GM08714 (cell line): ENCODE results near the gene HDAC4.
A peak's percentile ranks its signal among the peaks of the same experiment; 100 is the strongest.

Experiments used
- H3K4me3 ChIP-seq: fragments of 200-500 bp; sonication (Bioruptor generic); 2 replicates; pipeline ENCODE4 v1.5.1; 2014; ENCODE audit warnings: mild to moderate bottlenecking, low read length, inconsistent platforms
- ZNF274 ChIP-seq: IDR thresholded peaks from 2 replicates; pipeline ENCODE4 v1.6.1; 2012; ENCODE audit warnings: mild to moderate bottlenecking, low read depth, low read length

Gene HDAC4

DNA sequence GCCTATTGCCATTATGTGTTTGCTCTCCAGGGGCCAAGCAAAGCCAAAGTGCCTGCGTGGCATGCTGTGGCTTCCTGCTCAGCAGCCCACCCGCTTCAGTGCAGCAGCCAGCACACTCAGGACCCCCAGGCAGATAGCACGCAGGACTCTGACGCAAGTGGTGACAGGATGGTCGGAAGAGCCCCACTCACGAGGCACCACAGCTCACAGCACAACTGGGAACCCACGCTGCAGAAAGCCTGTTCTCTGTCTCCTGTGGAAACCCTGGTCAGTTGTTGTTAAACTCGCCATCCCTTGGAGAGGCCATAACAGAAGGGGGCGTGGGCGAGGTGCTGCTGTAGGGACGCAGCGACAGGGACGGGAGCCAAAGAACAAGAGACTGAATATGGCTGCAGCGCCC, 76.4 kb downstream of the HDAC4 start:
- no peak overlapping the region for H3K4me3 ChIP-seq
- TF ChIP-seq ZNF274, result no peak

DNA sequence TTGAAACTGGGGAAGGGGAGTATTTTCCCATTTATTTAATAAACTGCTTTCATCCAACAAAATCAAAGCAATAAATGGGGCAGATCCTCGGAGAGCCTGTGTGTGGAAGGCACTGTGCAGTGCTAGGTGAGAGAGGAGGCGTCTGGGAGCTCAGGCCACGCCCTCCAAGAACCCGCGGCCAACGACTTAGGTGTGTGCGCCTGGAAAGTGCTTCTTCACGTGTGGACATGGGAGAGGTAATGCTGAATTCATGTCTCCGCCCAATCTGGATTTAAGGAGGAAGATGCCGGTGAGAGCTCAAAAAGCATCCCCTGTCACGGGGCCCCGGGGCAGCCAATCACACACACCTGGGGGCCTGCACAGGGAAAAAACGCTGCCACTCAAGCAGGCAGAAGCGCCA, 77.4 kb downstream of the HDAC4 start:
- TF ChIP-seq ZNF274, result no peak
- no peak overlapping the region for H3K4me3 ChIP-seq

DNA sequence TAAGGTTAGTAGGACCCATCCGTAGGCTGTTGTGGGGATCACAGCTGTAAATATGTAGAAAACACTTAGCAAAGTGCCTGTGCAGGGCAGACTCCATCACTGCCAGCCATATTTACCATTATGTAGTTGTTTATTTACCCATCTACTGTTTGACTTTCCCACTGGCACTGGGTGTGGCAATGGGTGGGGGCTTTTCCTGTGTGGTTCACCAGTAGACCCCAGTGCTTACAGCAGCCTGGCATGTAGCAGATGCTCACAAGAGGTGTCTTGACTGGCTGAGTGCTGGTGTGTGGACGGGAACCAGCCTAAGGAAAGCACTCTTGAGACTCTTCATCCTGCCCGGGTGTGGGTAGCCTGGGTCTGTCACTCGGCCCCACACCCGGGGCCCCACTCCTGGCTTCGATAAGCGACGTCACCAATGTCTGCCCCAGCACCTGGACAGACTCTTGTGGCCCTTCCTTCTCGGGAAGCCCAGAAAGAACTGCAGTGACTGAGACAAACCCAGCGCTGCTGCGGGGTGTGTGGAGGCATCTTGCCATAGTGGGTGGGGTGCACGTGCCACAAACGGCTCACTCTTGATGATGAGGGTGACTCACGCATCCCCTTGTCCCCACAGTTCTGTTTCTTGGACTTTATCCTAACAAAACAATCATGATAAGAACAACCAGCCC, 78.3 kb downstream of the HDAC4 start:
- H3K4me3 ChIP-seq, result no peak overlapping the region
- no peak for TF ChIP-seq ZNF274

DNA sequence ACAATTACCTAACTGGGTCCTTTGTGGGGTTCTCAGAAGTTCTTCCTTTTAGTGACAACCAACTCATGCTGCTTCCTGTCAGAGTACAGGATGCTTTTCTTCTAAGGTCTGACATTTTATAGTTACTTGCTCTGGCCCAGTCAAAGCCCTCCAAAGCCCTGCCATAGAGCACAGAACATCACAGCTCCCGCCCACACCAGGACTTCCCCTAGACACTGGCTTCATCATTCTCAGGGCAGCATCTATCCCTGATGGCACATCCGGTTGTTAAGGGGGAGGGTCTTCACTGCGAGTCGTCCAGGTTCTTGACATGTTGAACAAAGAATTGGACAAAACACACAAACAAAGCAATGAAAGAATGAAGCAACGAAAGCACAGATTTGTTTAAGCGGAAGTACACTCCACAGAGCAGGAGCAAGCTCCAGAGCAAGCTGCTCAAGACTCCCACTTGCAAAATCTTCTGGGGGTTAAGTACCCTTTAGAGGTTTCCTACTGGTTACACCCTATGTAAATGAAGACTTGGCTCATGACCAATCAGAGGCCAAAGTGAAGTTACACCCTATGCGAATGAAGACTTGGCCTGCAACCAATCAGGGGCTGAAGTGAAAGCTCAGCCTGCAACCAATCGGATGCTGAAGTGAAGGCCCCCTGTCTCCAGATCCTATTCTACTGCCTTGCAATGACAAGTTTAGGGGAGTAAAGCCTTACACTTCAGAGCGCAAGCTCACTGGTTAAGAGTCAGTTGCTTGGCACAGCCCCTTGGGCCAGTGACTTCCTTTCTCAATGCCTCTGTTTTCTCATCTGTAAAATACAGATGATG, 79.0 kb downstream of the HDAC4 start:
- H3K4me3 ChIP-seq, result no peak overlapping the region
- no peak for TF ChIP-seq ZNF274

DNA sequence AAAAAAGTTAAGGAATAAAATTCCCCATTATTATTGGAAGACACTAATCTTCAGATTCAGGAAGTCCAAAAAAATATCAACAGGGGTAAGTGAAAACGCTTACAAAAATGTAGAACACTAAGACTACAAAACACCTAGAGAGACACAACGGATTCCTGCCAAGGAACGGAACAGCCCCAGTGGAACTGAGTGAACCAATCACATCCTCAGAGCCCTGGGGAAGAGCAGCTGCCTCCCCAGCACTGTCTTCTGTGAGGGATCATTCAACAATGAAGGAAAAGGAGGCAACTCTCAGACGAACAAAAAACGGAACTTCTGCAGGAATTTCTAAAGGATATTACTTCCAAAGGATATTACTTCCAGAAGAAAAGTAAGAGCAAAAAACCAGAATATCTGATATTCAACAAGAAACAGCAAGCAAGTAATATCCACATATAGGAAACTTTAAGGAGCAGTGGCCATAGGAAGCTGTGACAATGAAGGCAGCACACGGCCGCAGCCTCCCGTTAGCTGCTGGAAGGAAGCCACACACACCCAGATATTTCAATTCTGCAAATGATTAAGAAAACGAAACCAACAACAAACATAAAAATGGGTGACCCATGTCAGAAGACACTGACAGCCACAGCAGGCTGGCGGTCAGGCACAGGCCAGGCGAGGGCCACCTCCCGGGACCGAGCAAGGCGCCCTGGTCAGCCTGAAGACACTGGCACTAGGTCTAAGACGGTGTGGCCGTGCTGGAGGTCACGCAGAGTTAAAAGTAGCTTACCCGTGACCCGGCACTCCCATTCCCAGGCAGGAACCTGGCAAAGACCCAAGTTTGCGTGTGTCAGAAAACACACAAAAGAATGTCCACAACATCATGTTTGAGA, 81.8 kb downstream of the HDAC4 start:
- no peak for TF ChIP-seq ZNF274
- H3K4me3 ChIP-seq, result peak overlapping the region; percentile 25; the same call in 1 of the 2 replicates

DNA sequence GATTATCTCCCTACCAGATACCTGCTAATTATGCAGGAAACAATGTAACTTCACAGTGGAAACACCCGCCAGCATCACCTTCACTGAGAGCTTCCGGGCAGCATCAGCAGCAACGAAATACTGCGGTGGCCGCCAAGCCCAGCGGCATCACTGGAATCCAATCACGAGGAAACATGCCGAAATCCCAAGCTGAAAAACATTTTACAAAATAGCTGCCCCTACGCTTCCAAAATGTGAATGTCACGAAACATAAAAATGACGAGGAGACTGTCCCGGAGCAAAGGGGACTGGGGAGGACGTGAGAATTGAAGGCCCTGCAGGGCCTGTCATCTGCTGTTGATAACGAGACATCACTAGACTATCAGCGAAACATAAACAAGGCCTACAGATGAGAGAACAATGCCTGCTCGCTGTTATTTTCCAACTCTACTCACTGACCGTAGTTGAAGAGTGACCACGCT, 82.6 kb downstream of the HDAC4 start:
- no peak overlapping the region for H3K4me3 ChIP-seq
- TF ChIP-seq ZNF274, result no peak

DNA sequence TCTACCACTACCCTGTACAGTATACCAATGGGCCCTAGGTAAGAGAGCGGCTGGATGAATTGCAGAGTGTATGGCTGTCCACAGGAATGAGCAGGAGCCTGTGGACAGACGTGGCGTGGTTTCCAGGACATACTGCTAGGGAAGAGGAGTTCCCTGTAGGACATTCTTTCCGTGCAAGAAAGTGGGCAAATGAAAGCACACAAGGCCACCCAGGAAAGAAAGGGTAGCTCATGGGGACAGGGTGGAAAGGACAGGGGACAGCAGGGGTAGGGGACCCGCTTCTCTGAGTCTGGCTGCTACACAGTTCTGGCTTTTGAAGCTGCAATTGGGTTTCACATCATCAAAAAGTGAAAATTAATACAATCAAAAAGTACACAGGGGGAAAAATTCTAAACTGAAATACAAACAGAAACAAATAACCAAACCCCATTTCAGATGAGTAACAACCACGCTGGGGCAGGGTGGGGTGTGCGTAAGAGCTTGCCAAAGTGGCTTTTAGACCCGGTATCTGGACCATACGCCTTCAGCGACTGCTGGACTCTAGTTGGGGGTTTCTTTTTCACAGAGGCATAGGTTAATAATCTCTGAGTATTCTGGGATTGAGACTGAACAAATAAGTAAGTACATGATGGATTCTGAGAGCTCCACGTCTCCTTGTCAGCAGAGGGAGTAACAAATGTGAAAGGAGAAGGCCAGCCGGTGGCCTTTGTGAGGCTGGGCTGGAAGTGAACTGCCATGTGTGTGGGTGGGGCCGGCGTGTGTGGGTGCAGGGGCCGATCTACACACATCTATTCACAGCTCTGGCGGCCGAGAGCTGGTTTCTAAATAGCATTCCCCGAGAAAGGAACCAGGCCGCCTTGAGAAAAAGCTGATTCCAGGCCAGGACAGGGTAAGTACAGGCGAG, 84.0 kb downstream of the HDAC4 start:
- no peak for TF ChIP-seq ZNF274

DNA sequence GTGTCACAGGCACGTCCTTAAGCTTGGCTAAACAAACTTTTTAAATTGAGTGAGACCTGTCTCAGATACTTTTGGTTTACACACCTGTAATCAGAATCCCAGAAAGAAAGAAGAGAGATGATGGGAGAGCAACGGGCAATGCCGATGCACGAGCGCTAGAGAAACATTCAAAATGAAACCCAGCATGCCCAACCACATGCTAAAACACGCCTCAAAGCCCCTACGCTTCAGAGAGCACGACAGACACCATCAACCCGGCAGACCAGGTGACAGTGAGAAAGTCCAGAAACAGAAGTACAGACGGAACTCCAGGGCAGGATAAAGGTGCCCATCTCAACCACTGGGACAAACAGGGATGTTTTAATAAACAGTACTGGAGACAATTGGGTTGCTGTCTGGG, 85.5 kb downstream of the HDAC4 start:
- no peak for TF ChIP-seq ZNF274
- H3K4me3 ChIP-seq, result no peak overlapping the region

More for the DNA sequence above, 84.0 kb downstream of the HDAC4 start:
- H3K4me3 ChIP-seq, result no peak overlapping the region

DNA sequence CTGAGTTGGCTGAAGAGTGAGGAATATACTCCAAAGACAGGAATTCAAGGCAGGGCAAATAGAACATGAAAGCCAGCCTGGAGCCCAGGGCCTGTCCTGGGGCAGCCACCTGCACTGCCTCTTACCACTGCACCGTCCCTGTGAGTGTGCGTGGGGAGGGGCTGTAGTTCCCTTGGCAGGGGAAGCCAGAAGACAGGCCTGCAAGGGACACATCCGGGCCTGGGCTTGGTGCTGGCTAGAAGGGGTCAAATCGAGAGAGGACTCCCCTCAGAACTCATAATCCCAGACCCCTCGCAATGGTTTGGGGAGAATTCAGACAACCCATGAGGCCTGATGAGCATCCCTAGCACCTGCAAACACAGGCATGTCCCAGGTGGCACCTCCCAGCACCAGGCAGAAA, 87.0 kb downstream of the HDAC4 start:
- TF ChIP-seq ZNF274, result no peak
- H3K4me3 ChIP-seq, result no peak overlapping the region

DNA sequence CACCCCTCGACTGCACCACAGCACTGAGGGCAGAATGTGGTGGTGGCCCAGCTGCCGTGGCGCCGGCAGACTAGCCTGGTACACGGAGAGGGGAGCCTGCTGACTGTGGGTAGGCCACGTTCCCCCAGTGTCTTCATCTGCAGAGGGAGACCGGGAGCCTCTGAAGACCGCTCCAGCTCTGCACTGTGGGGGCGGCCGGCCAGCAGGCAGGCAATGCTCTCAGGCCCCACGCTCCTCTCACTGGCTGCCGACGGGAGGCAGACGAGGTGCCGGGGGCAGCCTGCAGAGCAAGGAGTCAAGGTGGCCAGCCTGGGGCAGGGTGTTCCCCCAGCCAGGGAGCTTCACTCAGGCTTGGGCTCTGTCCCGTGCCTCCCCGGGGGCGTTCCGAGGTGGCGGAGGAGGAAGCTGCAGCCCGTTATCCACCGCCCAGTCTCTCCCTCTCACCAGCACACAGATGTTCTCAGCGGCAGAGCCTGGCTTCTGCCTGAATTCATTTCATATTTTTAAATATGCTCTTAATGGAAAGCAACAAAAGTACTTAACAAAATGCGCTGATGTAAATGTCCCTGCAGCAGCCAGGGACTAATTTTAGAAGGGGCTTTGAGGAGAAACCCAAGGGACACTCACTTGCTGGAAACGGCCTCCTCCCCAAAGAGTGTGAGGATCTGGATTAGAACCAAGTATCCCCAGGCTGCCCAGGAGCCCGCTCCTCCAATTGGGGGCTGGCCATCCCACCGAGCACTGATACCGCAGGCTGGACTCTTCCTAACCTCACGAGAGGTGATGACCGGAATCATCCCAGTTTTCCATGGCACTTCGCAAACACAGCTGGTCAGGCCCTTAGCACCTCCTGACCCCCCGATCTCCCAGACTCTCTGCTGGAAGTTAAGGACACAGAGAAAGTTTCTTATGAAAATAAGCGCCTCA, 87.8 kb downstream of the HDAC4 start:
- TF ChIP-seq ZNF274, result no peak
- no peak overlapping the region for H3K4me3 ChIP-seq

DNA sequence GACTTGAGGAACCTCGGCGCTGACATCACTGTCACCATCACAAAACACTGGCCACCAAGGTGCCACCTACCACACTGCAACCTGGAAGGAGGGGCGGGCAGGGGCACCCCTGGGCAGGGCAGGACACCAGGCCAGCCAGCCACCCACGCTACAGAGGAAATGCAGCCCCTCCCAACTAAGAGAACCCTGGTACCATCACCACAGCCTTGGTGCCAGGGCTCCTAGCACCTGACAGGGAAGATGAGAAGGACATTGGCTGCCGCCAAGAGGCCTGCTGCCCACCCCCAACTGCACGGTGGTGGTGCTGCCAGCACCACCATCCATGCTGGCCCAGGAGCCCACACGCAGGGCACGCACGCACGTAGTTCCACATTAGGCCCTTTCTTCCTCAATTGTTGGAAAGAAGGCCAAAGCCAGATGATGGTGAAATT, 88.7 kb downstream of the HDAC4 start:
- TF ChIP-seq ZNF274, result no peak
- H3K4me3 ChIP-seq, result no peak overlapping the region

DNA sequence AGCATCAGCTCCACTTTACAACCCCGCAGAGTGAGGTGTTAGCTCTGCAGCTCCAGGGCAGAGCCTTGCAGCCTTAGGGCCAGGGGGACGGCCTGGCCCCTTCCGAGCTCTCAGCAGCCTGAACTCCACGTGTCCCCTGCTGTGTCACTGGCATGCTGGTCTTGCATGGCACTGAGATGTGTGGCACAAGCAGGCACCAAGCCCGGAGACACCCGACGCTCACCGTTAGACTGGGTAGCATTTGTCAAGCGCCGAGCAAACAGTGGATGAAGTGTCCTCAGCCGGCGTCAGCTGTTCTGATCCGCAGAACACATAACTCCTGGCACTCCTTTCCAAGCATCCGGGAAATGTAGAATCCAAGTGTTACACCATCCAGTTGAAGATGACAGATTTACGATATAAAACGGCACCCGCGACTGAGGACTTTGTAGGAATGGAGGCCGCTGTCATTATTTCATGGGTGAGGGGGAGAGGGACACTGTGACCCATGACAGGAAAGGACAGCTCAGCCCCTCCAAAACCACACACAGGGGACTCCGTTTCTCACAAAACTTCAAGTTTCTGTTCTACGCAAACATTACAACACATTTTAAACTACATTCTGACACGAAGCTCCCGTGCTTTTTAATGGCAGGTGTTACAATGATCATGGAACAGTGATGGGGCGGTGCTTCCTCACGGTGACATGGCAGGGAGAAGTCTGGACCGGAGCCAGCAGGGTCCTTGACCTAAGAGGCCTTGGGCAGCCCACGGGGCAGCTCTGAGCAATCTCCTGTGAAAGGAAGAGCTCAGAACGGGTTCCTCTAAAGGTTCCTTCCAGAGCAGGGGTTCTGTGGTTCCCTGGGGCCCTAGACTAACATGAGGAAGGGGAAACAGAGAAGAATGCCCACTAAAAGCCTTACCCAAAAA, 89.4 kb downstream of the HDAC4 start:
- TF ChIP-seq ZNF274, result no peak
- no peak overlapping the region for H3K4me3 ChIP-seq
